Esophagus (tissue), 2 donors: Measurements from ENCODE around the gene TMEM59L. TPM values are rescaled to one million over a fixed set of nuclear protein-coding genes. Genes with fewer than 3 reads are reported as not detected.

Source experiments
- H3K27ac ChIP-seq, 2 donors: one replicate each; pipeline ENCODE4 v1.5.1; 2013; ENCODE audit warnings: low read depth in 2 of 2, mild to moderate bottlenecking in 2 of 2, inconsistent platforms in 1 of 2, low read length in 1 of 2, moderate library complexity in 1 of 2
- H3K27me3 ChIP-seq, 2 donors: one replicate each; pipeline ENCODE4 v1.6.1; 2013; ENCODE audit warnings: low read length in 2 of 2, control low read depth in 1 of 2, mild to moderate bottlenecking in 1 of 2; ENCODE audit not compliant: insufficient read depth in 2 of 2, control insufficient read depth in 1 of 2
- H3K36me3 ChIP-seq, 2 donors: one replicate each; pipeline ENCODE4 v1.6.1; 2013; ENCODE audit warnings: low read length in 1 of 2; ENCODE audit not compliant: control insufficient read depth in 2 of 2, insufficient read depth in 2 of 2
- H3K4me1 ChIP-seq, 2 donors: one replicate each; pipeline ENCODE4 v1.6.1; 2013; ENCODE audit warnings: low read length in 1 of 2; ENCODE audit not compliant: control insufficient read depth in 2 of 2, insufficient read depth in 2 of 2
- H3K4me3 ChIP-seq, 2 donors: one replicate each; pipeline ENCODE4 v1.5.1; 2013; ENCODE audit warnings: low read length in 2 of 2, mild to moderate bottlenecking in 2 of 2, low read depth in 1 of 2, moderate library complexity in 1 of 2
- H3K9me3 ChIP-seq, 2 donors: one replicate each; pipeline ENCODE4 v1.6.1; 2013; ENCODE audit warnings: mild to moderate bottlenecking in 2 of 2, low read depth in 1 of 2, low read length in 1 of 2, moderate library complexity in 1 of 2; ENCODE audit not compliant: control insufficient read depth in 2 of 2, insufficient read depth in 1 of 2
- WGBS, 2 donors: extraction: QIAGEN DNeasy Blood & Tissue Kit; methylation state at CpG; one replicate each; pipeline ENCODE4 v1.1.7; 2013; 5-methylcytosine and 5-hydroxymethylcytosine counted together
- polyA plus RNA-seq, 2 donors: library from polyadenylated mRNA; stranded (reverse); fragments of 200-250 nt; gene quantifications; one replicate each; pipeline ENCODE4 v1.2.3, GENCODE V29; 2013
- donor health status: healthy with polysubstance abuse.
- donor health status: Bipolar disorder and iron deficiency.

TMEM59L gene
- polyA plus RNA-seq, 2 donors = 0.41 to 0.71 TPM

DNA sequence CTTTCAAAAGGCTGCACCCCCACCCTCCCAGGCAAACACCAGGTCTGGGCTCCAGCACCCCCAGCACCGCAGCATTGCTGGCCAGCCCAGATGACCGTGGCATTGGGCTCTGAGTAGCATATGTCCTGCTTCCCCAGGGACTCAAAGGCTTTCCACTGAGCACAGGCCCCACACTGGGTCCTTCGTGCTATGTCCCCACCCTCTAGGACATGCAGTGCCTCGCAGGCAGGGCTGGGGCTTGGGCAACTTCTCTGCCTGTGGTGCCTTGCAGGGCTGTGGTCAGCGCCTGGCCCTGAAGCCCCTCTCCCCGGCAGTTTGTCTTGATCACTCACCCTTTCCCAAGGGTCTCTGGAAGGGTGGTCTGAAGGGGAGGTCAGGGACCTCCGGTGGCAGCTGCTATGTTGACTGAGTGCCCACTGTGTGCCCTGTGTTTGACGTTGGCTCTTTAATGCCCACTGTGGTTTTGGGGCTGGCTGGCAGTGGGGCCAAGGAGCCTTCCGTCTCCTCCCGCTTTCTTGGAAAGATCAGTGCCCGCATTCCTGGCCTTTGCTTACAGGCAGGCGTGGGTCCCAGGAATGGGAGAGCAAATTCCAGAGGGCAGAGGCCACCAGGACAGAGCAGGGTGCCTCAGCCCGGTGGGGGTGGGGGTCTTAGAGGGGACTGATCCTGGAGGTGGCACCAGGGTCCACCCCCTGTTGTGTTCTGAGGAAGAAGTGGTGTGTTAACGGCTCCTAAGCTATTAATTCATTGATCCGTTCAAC, 50.5 kb downstream of the TMEM59L start:
- H3K4me3 ChIP-seq = no peak overlapping the region
- 73 to 75% methylated on average over 15 of the region's 15 CpGs for WGBS, 2 donors
- H3K9me3 ChIP-seq = peaks cover 0 to 7% of the 10 kb centered on the region in 2 donors
- no peaks in the 10 kb centered on the region for H3K27me3 ChIP-seq
- peaks cover 0 to 10% of the 10 kb centered on the region in 2 donors for H3K36me3 ChIP-seq
- peaks cover 6% of the 10 kb centered on the region in 2 donors for H3K4me1 ChIP-seq
- H3K27ac ChIP-seq = peak overlapping the region; percentile 15 to 27

- WGBS, 2 donors = 77 to 80% methylated on average over 14 of the region's 14 CpGs
Observed at GRCh38 chr19:18663940-18664530, 51.4 kb downstream of the TMEM59L start.

DNA sequence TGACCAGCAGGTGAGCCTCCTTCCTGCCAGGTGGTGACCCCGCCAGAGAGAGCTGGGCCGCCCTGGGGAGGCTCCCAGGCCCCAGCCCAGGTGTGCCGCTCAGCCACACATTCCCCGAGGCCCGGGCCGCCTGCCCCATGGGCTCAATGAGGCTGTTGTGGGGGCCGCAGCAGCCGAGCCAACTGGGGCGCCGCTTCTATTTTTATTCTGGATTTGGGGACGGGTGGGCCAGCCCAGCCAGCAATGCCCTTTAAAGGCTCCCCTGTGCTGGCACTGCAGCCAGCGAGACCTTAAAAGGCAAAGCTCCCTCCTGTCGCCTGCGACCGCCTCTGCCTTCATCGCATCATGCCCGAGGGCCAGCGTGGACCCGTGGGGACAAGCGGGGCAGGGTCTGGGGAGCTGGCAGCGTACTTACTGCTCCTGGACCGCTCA, 53.1 kb downstream of the TMEM59L start:
- H3K9me3 ChIP-seq = peaks cover 0 to 10% of the 10 kb centered on the region in 2 donors
- peak overlapping the region in 1 of 2 donors; percentile 58 for H3K27ac ChIP-seq
- H3K27me3 ChIP-seq = no peaks in the 10 kb centered on the region
- H3K36me3 ChIP-seq = peaks cover 0 to 22% of the 10 kb centered on the region in 2 donors
- H3K4me1 ChIP-seq = peaks cover 2 to 3% of the 10 kb centered on the region in 2 donors
- no peak overlapping the region for H3K4me3 ChIP-seq
- WGBS, 2 donors = 82 to 84% methylated on average over 20 to 22 of the region's 22 CpGs

More at GRCh38 chr19:18663940-18664530, 51.4 kb downstream of the TMEM59L start:
- Histone ChIP-seq H3K4me3 (no peak overlapping the region), H3K36me3 (peaks cover 0 to 18% of the 10 kb centered on the region in 2 donors), H3K27ac (no peak overlapping the region), H3K9me3 (peaks cover 0 to 10% of the 10 kb centered on the region in 2 donors), H3K4me1 (peaks cover 2 to 6% of the 10 kb centered on the region in 2 donors), H3K27me3 (no peaks in the 10 kb centered on the region)

- H3K27ac ChIP-seq = peak overlapping the region in 1 of 2 donors; percentile 58
- peaks cover 0 to 10% of the 10 kb centered on the region in 2 donors for H3K9me3 ChIP-seq
- no peaks in the 10 kb centered on the region for H3K27me3 ChIP-seq
- no peak overlapping the region for H3K4me3 ChIP-seq
- peaks cover 0 to 25% of the 10 kb centered on the region in 2 donors for H3K36me3 ChIP-seq
- H3K4me1 ChIP-seq = peaks cover 0 to under 1% of the 10 kb centered on the region in 2 donors
- 77% methylated on average over 12 of the region's 12 CpGs for WGBS, 2 donors
Observed at GRCh38 chr19:18666317-18666716, 53.6 kb downstream of the TMEM59L start.

- Histone ChIP-seq H3K27me3 (no peaks in the 10 kb centered on the region), H3K27ac (no peak overlapping the region), H3K9me3 (peaks cover 0 to 10% of the 10 kb centered on the region in 2 donors), H3K4me3 (no peak overlapping the region), H3K36me3 (peaks cover 0 to 25% of the 10 kb centered on the region in 2 donors), H3K4me1 (peaks cover under 1 to 2% of the 10 kb centered on the region in 2 donors)
- WGBS, 2 donors = 91 to 95% methylated on average over 5 of the region's 5 CpGs
Observed at GRCh38 chr19:18666784-18667183, 54.1 kb downstream of the TMEM59L start.

GRCh38 chr19:18667531-18668251, 55.0 kb downstream of the TMEM59L start:
- peaks cover 0 to 25% of the 10 kb centered on the region in 2 donors for H3K36me3 ChIP-seq
- 96 to 98% methylated on average over 55 of the region's 55 CpGs for WGBS, 2 donors

DNA sequence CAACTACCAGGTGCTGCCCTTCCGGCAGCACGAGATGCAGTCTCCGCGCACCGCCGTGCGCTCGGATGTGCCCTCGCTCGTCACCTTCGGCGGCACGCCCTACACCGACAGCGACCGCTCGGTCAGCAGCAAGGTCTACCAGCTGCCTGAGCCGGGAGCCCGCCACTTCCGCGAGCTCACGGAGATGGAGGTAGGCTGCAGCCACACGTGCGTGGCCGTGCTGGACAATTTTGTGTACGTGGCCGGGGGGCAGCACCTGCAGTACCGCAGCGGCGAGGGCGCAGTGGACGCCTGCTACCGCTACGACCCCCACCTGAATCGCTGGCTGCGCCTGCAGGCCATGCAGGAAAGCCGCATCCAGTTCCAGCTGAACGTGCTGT, 55.6 kb downstream of the TMEM59L start:
- Histone ChIP-seq H3K4me3 (no peak overlapping the region), H3K27me3 (no peaks in the 10 kb centered on the region), H3K27ac (no peak overlapping the region), H3K36me3 (peaks cover 0 to 25% of the 10 kb centered on the region in 2 donors), H3K4me1 (peaks cover 2 to 4% of the 10 kb centered on the region in 2 donors), H3K9me3 (peaks cover 0 to 10% of the 10 kb centered on the region in 2 donors)
- 95 to 97% methylated on average over 31 to 38 of the region's 38 CpGs for WGBS, 2 donors

More at GRCh38 chr19:18667531-18668251, 55.0 kb downstream of the TMEM59L start:
- H3K9me3 ChIP-seq = peaks cover 0 to 10% of the 10 kb centered on the region in 2 donors
- H3K27me3 ChIP-seq = no peaks in the 10 kb centered on the region
- no peak overlapping the region for H3K27ac ChIP-seq
- H3K4me3 ChIP-seq = no peak overlapping the region
- peaks cover 2 to 4% of the 10 kb centered on the region in 2 donors for H3K4me1 ChIP-seq

GRCh38 chr19:18668744-18669523, 56.3 kb downstream of the TMEM59L start:
- Histone ChIP-seq H3K4me1 (peaks cover 2 to 4% of the 10 kb centered on the region in 2 donors), H3K4me3 (no peak overlapping the region), H3K27ac (peak overlapping the region in 1 of 2 donors; percentile 11), H3K27me3 (no peaks in the 10 kb centered on the region), H3K9me3 (peaks cover 0 to 10% of the 10 kb centered on the region in 2 donors), H3K36me3 (peaks cover 0 to 25% of the 10 kb centered on the region in 2 donors)
- 96% methylated on average over 56 to 58 of the region's 58 CpGs for WGBS, 2 donors

- H3K27ac ChIP-seq = peak overlapping the region in 1 of 2 donors; percentile 11
- no peaks in the 10 kb centered on the region for H3K27me3 ChIP-seq
- 85% methylated on average over 12 of the region's 12 CpGs for WGBS, 2 donors
- peaks cover 0 to 25% of the 10 kb centered on the region in 2 donors for H3K36me3 ChIP-seq
- peaks cover 0 to 10% of the 10 kb centered on the region in 2 donors for H3K9me3 ChIP-seq
- H3K4me1 ChIP-seq = peaks cover 2 to 4% of the 10 kb centered on the region in 2 donors
- H3K4me3 ChIP-seq = no peak overlapping the region
Observed at GRCh38 chr19:18669524-18669817, 56.8 kb downstream of the TMEM59L start.
